Stimulated activated CD4-positive, alpha-beta T cell treated with anti-CD3 and anti-CD28 coated beads, Interleukin-4, amount 100 ng/mL, for 1 hour (primary cell): ENCODE measurements around the gene ADCY5.
"Not testable (repeated sequence)": the region's sequence is repeated elsewhere in the genome, so short reads cannot be mapped to it uniquely, and the experiment has no call there.

Experiments
- DNase-seq: peaks from one replicate; pipeline ENCODE4 v3.0.0-alpha.2; 2020

The ADCY5 gene

GRCh38 chr3:123448536-123449101 lies at the start of gene ADCY5:
Gene ADCY5, minus strand, starts transcription at chr3:123449090. Its CDS starts 545 bp downstream, at chr3:123448545.
- peak; percentile 4 for DNase-seq

- DNase-seq: no peak
Observed at GRCh38 chr3:123493912-123494311, 45.0 kb upstream of the ADCY5 start.

DNA sequence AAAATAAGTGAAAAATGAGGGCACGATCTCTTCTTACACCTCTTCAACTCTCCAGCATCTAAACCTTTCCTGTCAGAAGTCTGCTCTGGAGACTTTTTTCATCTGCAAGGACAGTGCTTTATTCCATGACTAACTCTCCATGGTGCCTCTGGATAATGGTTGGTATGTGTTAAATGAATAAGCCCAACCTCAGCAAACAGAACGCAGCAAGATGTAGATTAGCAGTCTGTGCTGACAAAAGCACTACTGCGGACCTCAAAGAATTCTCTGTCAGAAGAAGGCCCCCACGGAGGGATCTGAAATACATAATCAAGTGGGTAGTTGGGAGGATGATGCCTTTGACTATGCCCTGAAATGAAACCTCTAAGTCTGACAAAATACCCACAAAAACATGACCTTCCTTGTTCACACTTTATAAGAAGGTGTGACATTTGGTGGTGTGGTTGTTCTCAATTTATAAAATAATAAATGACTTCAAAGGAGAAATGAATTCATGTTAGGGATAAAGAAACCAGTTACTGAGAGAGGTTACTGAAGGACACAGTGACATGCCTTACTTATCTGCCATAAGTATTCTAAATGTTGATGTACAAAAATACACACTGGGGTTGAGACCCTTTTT lies 43.2 kb upstream of the ADCY5 start:
- no peak for DNase-seq

DNA sequence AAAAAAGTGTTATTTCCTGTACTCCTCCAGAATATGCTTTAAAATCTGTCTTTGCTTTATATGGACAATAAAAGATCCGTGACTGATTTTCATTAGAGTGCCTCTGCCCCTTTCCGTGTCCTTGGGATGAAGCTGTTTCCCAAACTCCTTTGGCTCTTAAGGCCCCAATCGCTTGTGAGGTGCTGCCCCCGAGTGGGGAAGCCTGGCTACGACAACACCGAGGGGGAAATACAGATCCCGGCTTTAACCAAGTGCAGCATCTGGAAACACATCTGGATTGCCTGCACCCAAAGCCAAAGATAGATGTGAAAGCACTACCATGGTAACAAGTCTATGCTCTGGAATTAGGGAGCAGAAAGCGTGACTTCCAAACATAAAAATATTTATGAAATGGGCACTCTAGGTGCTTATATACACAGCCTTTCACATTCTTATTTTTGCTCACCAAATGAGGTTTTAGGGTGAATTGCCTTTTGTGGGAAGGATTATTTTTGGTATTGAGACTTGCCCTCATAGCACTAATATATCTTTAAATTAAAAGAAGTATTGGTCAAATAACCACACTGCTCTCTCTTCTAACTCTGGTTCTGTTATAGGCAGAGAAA lies 40.6 kb upstream of the ADCY5 start:
- peak; percentile 43 for DNase-seq

DNA sequence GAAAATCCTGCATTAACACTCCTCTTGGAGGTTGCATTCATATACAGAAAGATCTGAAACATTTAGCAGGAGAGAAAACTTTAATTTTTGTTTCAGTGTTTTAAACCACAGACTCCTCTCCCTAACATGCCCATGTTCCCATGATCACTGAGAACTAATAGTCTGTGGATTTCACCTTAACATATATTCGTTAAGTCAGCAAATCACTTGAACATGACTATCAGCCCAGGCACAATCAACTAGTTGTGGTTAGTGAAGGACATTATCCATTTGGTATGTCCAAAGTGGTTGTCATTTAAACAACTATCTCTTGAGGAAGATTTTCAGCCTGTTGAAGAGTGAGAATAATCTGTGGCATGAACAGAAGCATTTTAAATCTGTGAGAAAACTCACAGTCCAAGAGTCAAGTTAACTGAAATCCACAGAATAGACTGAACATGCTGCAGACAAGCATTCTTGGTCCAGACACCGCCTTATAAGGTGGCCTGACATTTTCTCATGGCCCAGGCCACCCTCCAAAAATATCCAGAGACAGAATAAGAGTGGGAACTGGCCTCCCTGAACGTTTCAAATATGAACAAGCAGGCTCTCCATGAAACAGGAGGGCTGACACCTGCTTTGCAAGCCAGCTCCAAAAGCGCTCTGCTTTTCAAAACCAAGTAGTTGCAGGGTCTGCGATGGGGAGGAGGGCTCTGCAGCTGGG lies 39.9 kb upstream of the ADCY5 start:
- no peak for DNase-seq

GRCh38 chr3:123487063-123487462 lies 38.2 kb upstream of the ADCY5 start:
- DNase-seq: not testable (repeated sequence)

- no peak for DNase-seq
Observed at GRCh38 chr3:123486460-123486859, 37.6 kb upstream of the ADCY5 start.

DNA sequence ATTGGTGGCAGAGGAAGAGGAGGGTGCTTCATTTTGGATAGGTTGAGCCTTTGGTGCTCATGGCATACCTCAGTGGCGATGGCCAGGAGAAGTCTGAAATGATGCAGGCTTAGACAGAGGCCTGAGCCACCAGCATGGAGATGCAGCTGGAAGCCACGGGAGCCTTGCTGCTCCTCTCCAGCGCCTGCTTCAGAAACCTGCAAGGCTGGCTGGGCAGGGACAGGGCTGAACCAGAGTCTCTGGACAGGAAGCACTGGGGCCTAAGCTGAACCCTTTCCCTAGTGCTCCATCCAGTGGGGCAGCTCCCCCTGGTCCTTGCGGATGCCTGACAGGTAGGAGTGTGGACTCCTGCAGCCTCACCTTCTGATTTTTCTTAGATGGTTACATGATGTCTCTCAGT lies 36.7 kb upstream of the ADCY5 start:
- no peak for DNase-seq

GRCh38 chr3:123483146-123483545 lies 34.3 kb upstream of the ADCY5 start:
- DNase-seq: no peak

GRCh38 chr3:123481722-123482457 lies 33.0 kb upstream of the ADCY5 start:
- no peak for DNase-seq

DNA sequence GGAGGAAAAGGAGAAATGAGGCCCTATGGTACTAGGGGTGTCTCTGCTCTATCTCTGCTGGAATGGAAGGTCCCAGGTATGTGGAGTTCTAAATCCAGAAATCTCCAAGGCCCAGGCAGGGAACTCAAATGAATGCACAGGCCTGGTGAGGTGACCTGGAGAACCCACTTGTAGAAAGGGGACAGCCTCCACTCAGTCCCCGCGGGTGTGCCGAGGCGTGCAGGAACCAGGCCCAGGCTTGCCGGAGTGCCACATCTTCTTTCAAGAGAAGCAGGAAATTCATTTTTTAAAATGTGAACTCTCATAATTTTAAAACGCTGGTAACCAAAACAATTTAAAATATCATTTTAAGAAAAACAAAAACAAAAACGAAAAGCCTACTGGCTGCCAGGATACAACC lies 32.2 kb upstream of the ADCY5 start:
- DNase-seq: no peak

- DNase-seq: no peak
Observed at GRCh38 chr3:123480428-123480827, 31.5 kb upstream of the ADCY5 start.

- no peak for DNase-seq
Observed at GRCh38 chr3:123479891-123480290, 31.0 kb upstream of the ADCY5 start.

DNA sequence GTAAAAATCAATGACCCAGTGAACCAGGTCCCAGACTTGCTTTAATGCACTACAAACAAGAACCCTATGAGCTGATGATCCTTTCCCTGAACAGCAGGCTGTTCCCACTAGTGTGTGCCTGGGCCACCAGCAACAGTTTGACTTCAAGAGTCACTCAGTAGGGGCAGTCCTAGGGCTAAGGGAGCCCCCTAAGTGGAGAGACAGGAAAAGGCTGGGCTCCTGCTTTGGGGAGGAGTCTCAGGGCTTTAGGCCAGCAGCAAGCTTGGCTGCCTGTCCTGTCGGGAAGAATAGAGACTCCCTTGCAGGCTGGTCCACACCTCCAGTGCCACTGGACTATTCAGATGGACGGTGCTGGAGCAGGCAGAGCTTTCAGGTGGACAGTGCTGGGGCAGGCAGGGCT lies 29.4 kb upstream of the ADCY5 start:
- no peak for DNase-seq

DNA sequence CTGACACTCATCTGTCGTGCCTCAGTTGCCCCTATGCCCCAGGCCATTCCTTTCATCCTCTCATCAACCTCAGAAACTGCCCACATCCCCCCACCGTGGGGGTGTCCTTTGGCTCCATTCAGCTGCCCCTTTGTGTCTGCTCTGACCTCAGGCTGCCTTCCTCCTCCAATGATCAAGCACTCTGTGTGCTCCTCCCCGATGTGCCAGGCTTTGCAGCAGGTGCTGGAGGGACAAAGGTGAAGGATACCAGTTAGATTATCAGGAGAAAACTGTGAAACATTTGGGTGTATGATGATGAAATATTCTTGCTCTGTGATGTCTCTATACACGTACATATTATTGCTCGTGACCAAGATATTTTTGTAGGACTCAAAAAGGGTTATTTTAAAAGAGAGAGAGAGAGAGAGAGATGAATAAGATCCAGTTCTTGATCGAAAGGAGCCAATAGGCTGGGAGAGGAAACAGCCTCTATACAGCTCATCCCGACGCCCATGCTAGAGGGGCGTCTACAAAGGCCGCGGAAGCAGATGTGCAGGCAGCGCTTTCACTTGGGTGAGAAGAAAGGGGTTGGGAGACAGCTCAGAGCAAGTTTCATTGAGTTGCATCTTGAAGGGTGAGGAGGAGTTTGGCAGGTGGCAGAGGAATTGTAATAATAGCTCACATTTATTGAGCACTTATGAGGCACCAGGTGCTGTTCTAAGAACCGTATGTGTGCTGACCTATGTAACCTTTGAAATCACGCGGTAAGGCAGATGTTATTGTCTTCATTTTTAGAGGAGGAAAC lies 28.3 kb upstream of the ADCY5 start:
- DNase-seq: no peak

GRCh38 chr3:123475786-123476185 lies 26.9 kb upstream of the ADCY5 start:
- no peak for DNase-seq

DNA sequence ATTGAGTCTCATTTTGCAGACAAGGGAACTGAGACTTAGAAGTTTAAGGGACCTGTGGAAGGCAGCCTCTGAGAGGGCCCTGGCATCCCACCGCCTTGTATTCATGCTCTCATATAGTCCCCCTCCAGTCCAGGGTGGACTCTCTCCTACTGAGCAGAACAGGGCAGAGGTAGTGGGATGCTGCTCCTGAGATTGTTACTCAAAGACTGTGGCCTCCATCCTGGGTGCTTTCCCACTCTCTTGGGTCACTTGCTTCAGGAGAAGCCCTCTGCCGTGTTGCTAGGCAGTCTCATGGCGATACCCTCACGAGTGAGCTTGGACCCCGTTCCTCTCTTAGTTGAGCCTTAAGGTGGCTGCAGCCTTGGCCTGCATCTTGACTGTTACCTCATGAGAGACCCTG lies 22.2 kb upstream of the ADCY5 start:
- no peak for DNase-seq

GRCh38 chr3:123469323-123469995 lies 20.6 kb upstream of the ADCY5 start:
- no peak for DNase-seq

DNA sequence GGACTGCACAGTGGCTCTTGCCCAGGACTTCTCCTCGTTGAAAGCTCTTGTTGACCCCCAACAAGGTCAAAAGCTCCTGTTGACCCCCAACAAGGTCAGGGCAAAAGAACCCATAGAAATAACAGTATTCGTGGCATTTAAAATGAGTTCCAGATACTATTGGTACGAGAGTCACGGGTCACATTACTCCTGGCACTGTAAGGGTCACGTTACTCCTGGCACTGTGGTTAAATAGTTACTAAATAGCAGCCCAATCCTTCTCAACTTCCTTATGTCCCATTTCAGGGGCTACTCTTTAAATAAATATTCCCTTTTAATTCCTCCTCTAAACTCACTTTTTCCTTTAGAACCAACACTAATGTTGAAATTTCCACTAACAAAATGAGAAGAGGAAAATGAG lies 18.2 kb upstream of the ADCY5 start:
- DNase-seq: no peak

GRCh38 chr3:123464211-123464610 lies 15.3 kb upstream of the ADCY5 start:
- no peak for DNase-seq

DNA sequence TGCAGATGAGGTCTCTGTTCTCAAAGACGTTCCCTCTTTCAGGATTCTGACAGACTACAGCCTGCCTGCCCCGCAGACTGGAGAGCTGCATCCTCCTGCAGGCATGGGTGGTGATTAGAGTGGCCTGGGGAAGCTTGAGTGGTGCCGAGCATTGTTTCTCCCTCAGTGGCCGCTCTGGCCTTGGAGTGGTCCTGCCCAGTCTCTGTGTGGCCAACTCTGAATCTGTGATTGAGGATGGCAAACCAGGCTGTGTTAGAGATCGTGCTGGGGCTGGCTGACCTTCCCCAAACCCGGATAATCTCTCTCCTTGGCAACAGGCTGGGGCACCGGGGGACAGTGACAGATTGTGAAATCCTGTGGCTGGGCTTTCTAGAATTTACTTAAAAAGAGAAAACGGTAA lies 11.0 kb upstream of the ADCY5 start:
- no peak for DNase-seq

DNA sequence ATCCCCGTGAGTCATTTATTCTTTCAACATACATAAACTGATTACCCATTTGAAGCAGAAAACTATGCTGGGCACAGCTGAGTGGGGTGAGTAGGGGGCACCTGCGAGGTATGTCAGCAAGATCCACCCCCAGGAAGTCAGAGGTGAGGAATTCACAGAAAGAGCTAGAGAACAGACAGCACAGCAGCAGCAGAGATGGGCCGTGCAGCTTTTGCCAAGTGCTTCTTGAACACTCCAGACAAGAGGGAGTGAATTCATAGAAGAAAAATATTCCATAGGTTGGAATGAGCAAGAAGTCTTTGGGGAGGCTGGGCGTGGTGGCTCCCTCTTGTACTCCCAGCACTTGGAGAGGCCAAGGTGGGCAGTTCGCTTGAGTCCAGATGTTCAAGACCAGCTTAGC lies 9.4 kb upstream of the ADCY5 start:
- no peak for DNase-seq
